Stomach (tissue), 4 donors: Measurements from ENCODE around the gene FOXO4.

Experiments used
- CTCF ChIP-seq, 7 experiments: fragments of 450-650 bp in 4 of 7; fragments of 200-600 bp in 3 of 7; sonication (generic) in 3 of 7; IDR thresholded peaks; one replicate each; pipeline ENCODE4 v1.5.1; 2016 to 2019; ENCODE audit warnings: antibody characterized with exemption in 7 of 7, control low read depth in 2 of 7, mild to moderate bottlenecking in 1 of 7
- POLR2AphosphoS5 ChIP-seq, 3 donors: sonication (generic); formaldehyde crosslinking; IDR thresholded peaks; one replicate each; pipeline ENCODE4 v1.6.1; 2016; ENCODE audit warnings: antibody characterized with exemption in 3 of 3

- TF ChIP-seq CTCF (IDR thresholded peaks at IDR 0.05) (no peak), POLR2AphosphoS5 (IDR thresholded peaks at IDR 0.05) (no peak)
Observed at GRCh38 chrX:71085900-71086299, 9.8 kb upstream of the FOXO4 start.
